Activated naive CD8-positive, alpha-beta T cell treated with anti-CD3 and anti-CD28 coated beads, Interleukin-2, amount 10 ng/mL, durations not matched to agents 7 days and 5 days (primary cell): Measurements from ENCODE around the gene SLC52A1. TPM values are rescaled to one million over a fixed set of nuclear protein-coding genes. Genes with fewer than 3 reads are reported as not detected.

ENCODE experiments used
- ATAC-seq: fragments of 150-1000 bp; cut with Tn5 transposase; one replicate; pipeline ENCODE4 v1.10.0; 2021; ENCODE audit warnings: low read depth, moderate library complexity
- POLR2A ChIA-PET: fragments of 350-600 bp; sonication (Branson Sonifier 250); formaldehyde crosslinking; loops from one replicate; lab custom pipeline; 2021; ENCODE audit warnings: antibody characterized with exemption; lab: Charles Lee
- DNase-seq: peaks from one replicate; pipeline ENCODE4 v3.0.0; 2021
- H3K27ac Mint-ChIP-seq: one replicate; pipeline ENCODE4 v1.8.0; 2022; ENCODE audit warnings: mild to moderate bottlenecking, mixed read lengths
- H3K27me3 Mint-ChIP-seq: one replicate; pipeline ENCODE4 v1.8.0; 2022; ENCODE audit warnings: mild to moderate bottlenecking, moderate library complexity, mixed read lengths
- H3K36me3 Mint-ChIP-seq: one replicate; pipeline ENCODE4 v1.8.0; 2021; ENCODE audit warnings: mild to moderate bottlenecking, mixed read lengths
- H3K4me1 Mint-ChIP-seq: one replicate; pipeline ENCODE4 v1.8.0; 2021; ENCODE audit warnings: mixed read lengths
- H3K4me3 Mint-ChIP-seq: one replicate; pipeline ENCODE4 v1.8.0; 2022; ENCODE audit warnings: mild to moderate bottlenecking, moderate library complexity, mixed read lengths
- H3K9me3 Mint-ChIP-seq: one replicate; pipeline ENCODE4 v1.8.0; 2021; ENCODE audit warnings: mixed read lengths
- total RNA-seq, 2 experiments: library from RNA; stranded (reverse); gene quantifications; one replicate each; pipeline ENCODE4 v1.2.3, GENCODE V29; 2021

The SLC52A1 gene
- total RNA-seq, 2 experiments from 2014 or later, result 0.85 to 1.4 TPM

- no peak for DNase-seq
- Mint-ChIP-seq H3K27ac (no peak overlapping the region), H3K27me3 (no peaks in the 10 kb centered on the region), H3K4me3 (no peak overlapping the region), H3K4me1 (peaks cover 9% of the 10 kb centered on the region), H3K36me3 (peaks cover 13% of the 10 kb centered on the region), H3K9me3 (no peaks in the 10 kb centered on the region)
- POLR2A ChIA-PET, result no interaction called here
- no peak for ATAC-seq
These were observed 10.6 kb downstream of the SLC52A1 start for GRCh38 chr17:5024604-5025003.

GRCh38 chr17:5023588-5024147 lies 11.6 kb downstream of the SLC52A1 start:
- H3K4me1 Mint-ChIP-seq, result peaks cover 16% of the 10 kb centered on the region
- no peak overlapping the region for H3K4me3 Mint-ChIP-seq
- no peaks in the 10 kb centered on the region for H3K27me3 Mint-ChIP-seq
- ATAC-seq (no peak), DNase-seq (no peak)
- H3K36me3 Mint-ChIP-seq, result peaks cover 15% of the 10 kb centered on the region
- no peaks in the 10 kb centered on the region for H3K9me3 Mint-ChIP-seq
- H3K27ac Mint-ChIP-seq, result peak overlapping the region; percentile 63
- POLR2A ChIA-PET, result interaction anchor here (0.6 kb wide), 1 partner anchor 39 kb away, joined by 5 read pairs; no protein-coding TSS in a partner anchor

DNA sequence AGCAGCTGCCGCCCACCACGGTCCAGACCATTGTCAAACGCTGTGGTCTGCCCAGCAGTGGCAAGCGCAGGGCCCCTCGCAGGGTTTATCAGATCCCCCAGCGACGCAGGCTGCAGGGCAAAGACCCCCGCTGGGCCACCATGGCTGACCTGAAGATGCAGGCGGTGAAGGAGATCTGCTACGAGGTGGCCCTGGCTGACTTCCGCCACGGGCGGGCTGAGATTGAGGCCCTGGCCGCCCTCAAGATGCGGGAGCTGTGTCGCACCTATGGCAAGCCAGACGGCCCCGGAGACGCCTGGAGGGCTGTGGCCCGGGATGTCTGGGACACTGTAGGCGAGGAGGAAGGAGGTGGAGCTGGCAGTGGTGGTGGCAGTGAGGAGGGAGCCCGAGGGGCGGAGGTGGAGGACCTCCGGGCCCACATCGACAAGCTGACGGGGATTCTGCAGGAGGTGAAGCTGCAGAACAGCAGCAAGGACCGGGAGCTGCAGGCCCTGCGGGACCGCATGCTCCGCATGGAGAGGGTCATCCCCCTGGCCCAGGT lies 13.0 kb downstream of the SLC52A1 start:
- no peak for ATAC-seq
- no peak overlapping the region for H3K4me3 Mint-ChIP-seq
- DNase-seq, result no peak
- H3K27me3 Mint-ChIP-seq, result no peaks in the 10 kb centered on the region
- H3K9me3 Mint-ChIP-seq, result no peaks in the 10 kb centered on the region
- no peak overlapping the region for H3K27ac Mint-ChIP-seq
- peaks cover 16% of the 10 kb centered on the region for H3K4me1 Mint-ChIP-seq
- POLR2A ChIA-PET, result no interaction called here
- H3K36me3 Mint-ChIP-seq, result peaks cover 15% of the 10 kb centered on the region

DNA sequence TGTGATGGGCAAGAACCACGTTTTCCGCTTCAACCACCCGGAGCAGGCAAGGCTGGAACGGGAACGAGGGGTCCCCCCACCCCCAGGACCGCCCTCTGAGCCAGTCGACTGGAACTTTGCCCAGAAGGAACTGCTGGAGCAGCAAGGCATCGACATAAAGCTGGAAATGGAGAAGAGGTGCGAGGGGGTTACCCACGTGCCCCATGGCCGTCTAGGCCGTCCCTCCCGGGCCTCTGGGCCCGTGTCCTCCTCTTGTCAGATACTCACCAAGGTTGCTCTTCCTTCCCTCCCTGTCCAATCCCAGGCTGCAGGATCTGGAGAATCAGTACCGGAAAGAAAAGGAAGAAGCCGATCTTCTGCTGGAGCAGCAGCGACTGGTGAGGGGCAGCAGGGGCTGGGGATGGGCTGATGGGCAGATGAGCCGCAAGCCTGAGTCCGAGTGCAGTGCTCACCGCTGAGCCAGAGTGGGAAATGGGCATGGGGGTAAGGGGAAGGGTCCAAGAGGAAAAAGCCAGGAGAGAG lies 14.7 kb downstream of the SLC52A1 start:
- Mint-ChIP-seq H3K4me1 (peaks cover 18% of the 10 kb centered on the region), H3K4me3 (no peak overlapping the region), H3K9me3 (no peaks in the 10 kb centered on the region), H3K36me3 (peaks cover 19% of the 10 kb centered on the region), H3K27ac (no peak overlapping the region), H3K27me3 (no peaks in the 10 kb centered on the region)
- ATAC-seq (no peak), DNase-seq (no peak)
- POLR2A ChIA-PET, result interaction anchor here (1.5 kb wide), 1 partner anchor 23 kb away, joined by 3 read pairs; the partner anchor contains the start of genes INCA1 and KIF1C

- H3K9me3 Mint-ChIP-seq, result no peaks in the 10 kb centered on the region
- ATAC-seq (peak; percentile 69), DNase-seq (peak; percentile 50)
- H3K36me3 Mint-ChIP-seq, result peaks cover 18% of the 10 kb centered on the region
- H3K27me3 Mint-ChIP-seq, result no peaks in the 10 kb centered on the region
- H3K4me3 Mint-ChIP-seq, result no peak overlapping the region
- H3K4me1 Mint-ChIP-seq, result peaks cover 17% of the 10 kb centered on the region
- peak overlapping the region; percentile 76 for H3K27ac Mint-ChIP-seq
- POLR2A ChIA-PET, result interaction anchor here (0.6 to 1.5 kb wide), 3 partner anchors 22 to 97 kb away, joined by 3 to 5 read pairs (median 3); partner anchors contain the start of genes INCA1 and KIF1C
These were observed 15.7 kb downstream of the SLC52A1 start for GRCh38 chr17:5019475-5019956.

DNA sequence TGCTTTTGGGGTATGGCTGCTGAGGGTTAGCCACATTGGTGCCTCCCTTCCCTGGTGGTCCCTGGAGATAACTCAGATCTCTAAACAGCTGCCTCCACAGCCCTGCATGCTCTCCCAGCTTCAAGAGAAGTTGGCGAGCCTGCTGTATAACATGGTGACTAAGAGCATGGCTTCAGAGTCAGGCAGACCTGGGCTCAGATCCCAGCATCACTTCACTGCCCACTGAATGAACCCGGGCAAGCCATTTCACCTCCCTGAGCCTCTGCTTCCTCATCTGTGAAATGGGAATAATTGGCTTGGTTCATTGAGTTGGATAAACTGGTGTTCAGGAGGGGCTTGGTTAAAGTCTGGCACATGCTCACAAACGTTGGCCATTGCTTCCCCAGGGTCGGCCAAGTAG lies 20.9 kb downstream of the SLC52A1 start:
- no peak for ATAC-seq
- DNase-seq, result no peak
- Mint-ChIP-seq H3K4me1 (peaks cover 11% of the 10 kb centered on the region), H3K27me3 (no peaks in the 10 kb centered on the region), H3K4me3 (no peak overlapping the region), H3K36me3 (peaks cover 19% of the 10 kb centered on the region), H3K27ac (no peak overlapping the region), H3K9me3 (no peaks in the 10 kb centered on the region)
- POLR2A ChIA-PET, result no interaction called here

GRCh38 chr17:5011928-5012327 lies 23.3 kb downstream of the SLC52A1 start:
- no peaks in the 10 kb centered on the region for H3K27me3 Mint-ChIP-seq
- ATAC-seq (no peak), DNase-seq (no peak)
- peaks cover 30% of the 10 kb centered on the region for H3K36me3 Mint-ChIP-seq
- H3K4me3 Mint-ChIP-seq, result no peak overlapping the region
- H3K9me3 Mint-ChIP-seq, result no peaks in the 10 kb centered on the region
- no peak overlapping the region for H3K27ac Mint-ChIP-seq
- POLR2A ChIA-PET, result no interaction called here
- H3K4me1 Mint-ChIP-seq, result peaks cover 5% of the 10 kb centered on the region

- no peak overlapping the region for H3K4me3 Mint-ChIP-seq
- POLR2A ChIA-PET, result no interaction called here
- peaks cover 41% of the 10 kb centered on the region for H3K36me3 Mint-ChIP-seq
- H3K27ac Mint-ChIP-seq, result no peak overlapping the region
- DNase-seq, result no peak
- H3K27me3 Mint-ChIP-seq, result no peaks in the 10 kb centered on the region
- H3K9me3 Mint-ChIP-seq, result no peaks in the 10 kb centered on the region
- peaks cover 11% of the 10 kb centered on the region for H3K4me1 Mint-ChIP-seq
- no peak for ATAC-seq
These were observed 31.9 kb downstream of the SLC52A1 start for GRCh38 chr17:5003214-5003867.

DNA sequence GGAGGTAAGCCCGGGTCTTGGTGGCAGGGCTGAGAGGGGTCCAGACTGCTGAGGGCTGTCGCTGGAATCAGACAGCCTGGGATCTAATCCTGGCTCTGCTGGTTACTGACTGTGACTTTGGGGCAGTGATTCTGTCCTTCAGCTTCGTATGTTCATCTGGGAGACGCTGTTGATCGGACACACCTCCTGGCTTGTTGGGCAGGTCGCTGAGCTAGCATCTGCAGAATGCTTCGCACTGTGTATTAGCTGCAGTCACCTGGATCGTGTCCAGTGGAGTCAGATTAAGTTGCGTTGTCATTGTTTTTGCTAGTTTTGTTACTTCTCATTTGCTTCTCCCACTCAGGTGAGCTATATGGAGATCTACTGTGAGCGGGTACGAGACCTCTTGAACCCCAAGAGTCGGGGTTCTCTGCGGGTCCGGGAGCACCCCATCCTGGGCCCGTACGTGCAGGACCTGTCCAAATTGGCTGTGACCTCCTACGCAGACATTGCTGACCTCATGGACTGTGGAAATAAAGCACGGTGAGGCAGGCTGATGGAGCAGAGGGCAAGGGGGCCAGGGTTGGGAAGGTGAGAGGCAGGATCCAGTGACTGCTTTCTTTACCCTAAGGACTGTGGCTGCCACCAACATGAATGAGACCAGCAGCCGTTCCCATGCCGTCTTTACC lies 33.0 kb downstream of the SLC52A1 start:
- ATAC-seq (no peak), DNase-seq (no peak)
- peaks cover 34% of the 10 kb centered on the region for H3K36me3 Mint-ChIP-seq
- POLR2A ChIA-PET, result interaction anchor here (0.6 kb wide), 1 partner anchor 74 kb away, joined by 3 read pairs; no protein-coding TSS in a partner anchor
- no peaks in the 10 kb centered on the region for H3K9me3 Mint-ChIP-seq
- H3K4me3 Mint-ChIP-seq, result no peak overlapping the region
- H3K4me1 Mint-ChIP-seq, result peaks cover 11% of the 10 kb centered on the region
- H3K27ac Mint-ChIP-seq, result no peak overlapping the region
- H3K27me3 Mint-ChIP-seq, result no peaks in the 10 kb centered on the region

GRCh38 chr17:5000237-5000639 lies 35.0 kb downstream of the SLC52A1 start:
- Mint-ChIP-seq H3K27ac (no peak overlapping the region), H3K9me3 (no peaks in the 10 kb centered on the region)

DNA sequence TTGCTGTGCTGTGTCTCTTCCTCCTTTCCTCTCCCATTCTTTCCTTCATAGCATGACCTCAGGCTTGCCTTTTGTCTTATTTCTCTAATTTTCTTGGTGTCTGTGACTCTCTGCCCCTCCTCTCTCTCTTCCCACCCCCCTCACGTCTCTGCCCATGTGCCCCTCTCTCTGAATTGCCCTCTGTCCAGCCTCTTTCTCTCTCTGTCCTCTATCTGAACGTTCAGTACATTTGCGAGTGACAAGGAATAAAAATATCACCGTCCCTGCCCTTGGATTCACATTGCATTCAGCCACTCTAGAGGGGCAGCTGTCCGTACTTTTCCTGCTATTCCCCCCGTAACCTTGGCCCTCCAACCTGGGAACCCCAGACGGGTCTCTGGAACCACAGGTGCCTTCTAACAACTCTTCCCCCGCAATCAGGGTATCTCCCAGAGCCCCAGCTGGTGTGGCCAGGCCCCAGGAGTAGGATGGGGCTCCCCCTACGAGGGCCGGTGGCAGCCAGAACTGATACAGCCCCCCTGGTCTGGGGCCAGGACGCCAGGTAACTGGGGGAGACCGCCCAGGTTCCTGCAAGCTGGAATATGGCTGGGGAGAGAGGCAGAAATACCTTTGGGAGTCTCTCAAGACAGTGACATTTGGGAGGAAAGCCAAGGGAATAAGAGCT lies 35.7 kb downstream of the SLC52A1 start:
- peak overlapping the region; percentile 67 for H3K27ac Mint-ChIP-seq
- POLR2A ChIA-PET, result no interaction called here
- peak overlapping the region; percentile 89 for H3K4me3 Mint-ChIP-seq
- no peaks in the 10 kb centered on the region for H3K9me3 Mint-ChIP-seq
- DNase-seq (no peak), ATAC-seq (no peak)
- H3K36me3 Mint-ChIP-seq, result peaks cover 19% of the 10 kb centered on the region
- H3K27me3 Mint-ChIP-seq, result no peaks in the 10 kb centered on the region
- peaks cover 14% of the 10 kb centered on the region for H3K4me1 Mint-ChIP-seq

More at GRCh38 chr17:5000237-5000639, 35.0 kb downstream of the SLC52A1 start:
- ATAC-seq, result no peak
- Mint-ChIP-seq H3K4me3 (no peak overlapping the region), H3K36me3 (peaks cover 24% of the 10 kb centered on the region), H3K27me3 (no peaks in the 10 kb centered on the region), H3K4me1 (peaks cover 14% of the 10 kb centered on the region)
- POLR2A ChIA-PET, result no interaction called here
- no peak for DNase-seq

GRCh38 chr17:4998732-4999429 lies 36.3 kb downstream of the SLC52A1 start:
- POLR2A ChIA-PET, result interaction anchor here (1.7 to 3.1 kb wide), 4 partner anchors 11 to 59 kb away, joined by 8 to 27 read pairs (median 14); partner anchors contain the start of genes CAMTA2, PFN1, RNF167 and SLC25A11
- Mint-ChIP-seq H3K9me3 (no peaks in the 10 kb centered on the region), H3K4me1 (peaks cover 14% of the 10 kb centered on the region), H3K27me3 (no peaks in the 10 kb centered on the region), H3K4me3 (peak overlapping the region; percentile 89), H3K36me3 (peaks cover 12% of the 10 kb centered on the region), H3K27ac (peak overlapping the region; percentile 67)
- no peak for DNase-seq
- ATAC-seq, result no peak
